Activated CD4-positive, alpha-beta T cell treated with anti-CD3 and anti-CD28 coated beads for 36 hours (primary cell): ENCODE results near the gene AGBL1. TPM values are rescaled to one million over a fixed set of nuclear protein-coding genes. Genes with fewer than 3 reads are reported as not detected.
"Not testable (repeated sequence)": the region's sequence is repeated elsewhere in the genome, so short reads cannot be mapped to it uniquely, and the experiment has no call there.

ENCODE experiments used
- ATAC-seq: fragments of 200-7000 bp; cut with Tn5 transposase; one replicate; pipeline ENCODE4 v1.10.0; 2021; ENCODE audit warnings: mild to moderate bottlenecking, moderate library complexity
- CTCF ChIA-PET: fragments of 350-600 bp; sonication (Branson Sonifier 250); formaldehyde crosslinking; loops from one replicate; lab custom pipeline; 2021; ENCODE audit warnings: antibody characterized with exemption; lab: Charles Lee
- POLR2A ChIA-PET: fragments of 350-600 bp; sonication (Branson Sonifier 250); formaldehyde crosslinking; loops from one replicate; lab custom pipeline; 2021; ENCODE audit warnings: antibody characterized with exemption, inconsistent platforms; lab: Charles Lee
- DNase-seq: peaks from one replicate; pipeline ENCODE4 v3.0.0-alpha.2; 2020
- H3K27ac Mint-ChIP-seq: one replicate; pipeline ENCODE4 v1.8.0; 2021; ENCODE audit warnings: mixed read lengths
- H3K27me3 Mint-ChIP-seq: one replicate; pipeline ENCODE4 v1.8.0; 2021; ENCODE audit warnings: mixed read lengths
- H3K36me3 Mint-ChIP-seq: one replicate; pipeline ENCODE4 v1.8.0; 2021; ENCODE audit warnings: low read depth, mixed read lengths
- H3K4me1 Mint-ChIP-seq: one replicate; pipeline ENCODE4 v1.8.0; 2021; ENCODE audit warnings: mixed read lengths
- H3K4me3 Mint-ChIP-seq: one replicate; pipeline ENCODE4 v1.8.0; 2021; ENCODE audit warnings: mild to moderate bottlenecking, moderate library complexity, mixed read lengths
- H3K9me3 Mint-ChIP-seq: one replicate; pipeline ENCODE4 v1.8.0; 2021; ENCODE audit warnings: low read depth, mixed read lengths
- intact Hi-C, 2 experiments: fragments of 100-400 bp; cut with DNase I in 1 of 2; cut with micrococcal nuclease in 1 of 2; formaldehyde crosslinking; loops; one replicate each; pipeline versions ENCODE4 v1.14.2 to v1.15.1; 2022 to 2024; cut with DNase I, micrococcal nuclease
- total RNA-seq, 2 experiments: library from RNA; stranded (reverse); gene quantifications; one replicate each; pipeline ENCODE4 v1.2.3, GENCODE V29; 2021

The AGBL1 gene
- total RNA-seq, 2 experiments from 2014 or later = 0.04 to 0.05 TPM

DNA sequence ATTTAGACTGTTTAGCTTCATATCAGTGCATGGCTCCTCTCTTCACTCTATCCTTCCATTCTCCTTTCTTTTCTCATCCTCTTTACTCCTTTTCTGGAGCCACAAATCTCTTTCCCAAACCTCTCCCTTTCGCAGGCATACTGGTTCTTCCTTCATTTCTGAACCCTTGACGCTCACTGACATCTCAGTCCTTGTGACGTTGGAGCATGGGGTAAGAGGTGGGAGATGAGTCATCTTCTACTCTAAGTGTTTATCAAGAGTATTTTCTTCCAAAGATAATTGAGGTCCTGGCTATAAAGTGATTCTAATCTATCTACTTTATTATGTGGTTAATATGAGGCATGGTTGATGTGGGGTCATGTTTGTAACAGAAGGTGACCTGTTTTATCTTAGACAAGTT, 414.2 kb downstream of the AGBL1 start:
- Mint-ChIP-seq H3K9me3 (peaks cover 1% of the 10 kb centered on the region), H3K27ac (no peak overlapping the region), H3K27me3 (no peaks in the 10 kb centered on the region), H3K4me3 (no peak overlapping the region), H3K4me1 (peaks cover 1% of the 10 kb centered on the region), H3K36me3 (no peaks in the 10 kb centered on the region)
- ChIA-PET POLR2A (no interaction called here), CTCF (no interaction called here)
- DNase-seq (no peak), ATAC-seq (no peak)
- intact Hi-C loops = no loop called here

DNA sequence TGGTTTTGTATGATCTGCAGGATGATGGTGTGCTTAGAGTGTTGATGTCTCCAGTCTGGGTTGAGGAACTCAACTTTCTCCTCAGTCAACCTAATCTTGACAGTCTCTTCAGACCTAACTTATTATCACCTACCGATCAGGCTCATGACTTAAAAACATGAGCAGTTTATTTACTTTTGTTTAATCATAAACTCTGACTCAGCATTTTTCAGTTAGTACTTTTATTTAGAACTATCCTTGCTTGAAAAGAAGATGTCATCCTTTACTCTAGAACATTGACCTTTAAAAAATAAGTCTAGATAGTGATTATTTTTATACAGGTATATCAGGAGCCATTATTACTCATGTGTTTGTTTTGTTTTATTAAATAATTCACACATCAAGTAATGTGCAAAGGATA, 414.8 kb downstream of the AGBL1 start:
- H3K36me3 Mint-ChIP-seq = no peaks in the 10 kb centered on the region
- peaks cover 1% of the 10 kb centered on the region for H3K4me1 Mint-ChIP-seq
- no peak overlapping the region for H3K27ac Mint-ChIP-seq
- H3K4me3 Mint-ChIP-seq = no peak overlapping the region
- POLR2A ChIA-PET = no interaction called here
- ATAC-seq (no peak), DNase-seq (no peak)
- intact Hi-C loops = no loop called here
- no peaks in the 10 kb centered on the region for H3K27me3 Mint-ChIP-seq
- CTCF ChIA-PET = no interaction called here
- peaks cover 1% of the 10 kb centered on the region for H3K9me3 Mint-ChIP-seq

- H3K4me1 Mint-ChIP-seq = no peaks in the 10 kb centered on the region
- H3K27me3 Mint-ChIP-seq = peaks cover 2% of the 10 kb centered on the region
- H3K36me3 Mint-ChIP-seq = no peaks in the 10 kb centered on the region
- H3K9me3 Mint-ChIP-seq = peaks cover 2% of the 10 kb centered on the region
- CTCF ChIA-PET = no interaction called here
- DNase-seq (no peak), ATAC-seq (no peak)
- H3K4me3 Mint-ChIP-seq = no peak overlapping the region
- no peak overlapping the region for H3K27ac Mint-ChIP-seq
- POLR2A ChIA-PET = no interaction called here
- intact Hi-C loops = no loop called here
Measured at GRCh38 chr15:86502301-86502700, 422.6 kb downstream of the AGBL1 start.

GRCh38 chr15:86505951-86506350, 426.3 kb downstream of the AGBL1 start:
- no peaks in the 10 kb centered on the region for H3K4me1 Mint-ChIP-seq
- H3K4me3 Mint-ChIP-seq = no peak overlapping the region
- no peak for ATAC-seq
- no peak overlapping the region for H3K27ac Mint-ChIP-seq
- ChIA-PET CTCF (interaction anchor here (0.7 kb wide), 1 partner anchor 1176 kb away, joined by 3 read pairs; no protein-coding TSS in a partner anchor), POLR2A (no interaction called here)
- peaks cover 4% of the 10 kb centered on the region for H3K27me3 Mint-ChIP-seq
- intact Hi-C loops = no loop called here
- no peak for DNase-seq
- peaks cover 2% of the 10 kb centered on the region for H3K9me3 Mint-ChIP-seq
- no peaks in the 10 kb centered on the region for H3K36me3 Mint-ChIP-seq

GRCh38 chr15:86506401-86506800, 426.7 kb downstream of the AGBL1 start:
- CTCF ChIA-PET = interaction anchor here (0.7 kb wide), 1 partner anchor 1175 kb away, joined by 3 read pairs; no protein-coding TSS in a partner anchor
- Mint-ChIP-seq H3K4me1 (no peaks in the 10 kb centered on the region), H3K36me3 (no peaks in the 10 kb centered on the region), H3K27me3 (peaks cover 4% of the 10 kb centered on the region), H3K27ac (no peak overlapping the region), H3K4me3 (no peak overlapping the region), H3K9me3 (peaks cover 2% of the 10 kb centered on the region)
- POLR2A ChIA-PET = no interaction called here
- ATAC-seq (no peak), DNase-seq (no peak)
- intact Hi-C loops = no loop called here

GRCh38 chr15:86515625-86516024, 436.0 kb downstream of the AGBL1 start:
- ChIA-PET CTCF (no interaction called here), POLR2A (no interaction called here)
- Mint-ChIP-seq H3K27ac (no peak overlapping the region), H3K9me3 (no peaks in the 10 kb centered on the region), H3K27me3 (peaks cover 5% of the 10 kb centered on the region), H3K36me3 (no peaks in the 10 kb centered on the region), H3K4me1 (no peaks in the 10 kb centered on the region), H3K4me3 (no peak overlapping the region)
- intact Hi-C loops = no loop called here
- DNase-seq (no peak), ATAC-seq (no peak)

DNA sequence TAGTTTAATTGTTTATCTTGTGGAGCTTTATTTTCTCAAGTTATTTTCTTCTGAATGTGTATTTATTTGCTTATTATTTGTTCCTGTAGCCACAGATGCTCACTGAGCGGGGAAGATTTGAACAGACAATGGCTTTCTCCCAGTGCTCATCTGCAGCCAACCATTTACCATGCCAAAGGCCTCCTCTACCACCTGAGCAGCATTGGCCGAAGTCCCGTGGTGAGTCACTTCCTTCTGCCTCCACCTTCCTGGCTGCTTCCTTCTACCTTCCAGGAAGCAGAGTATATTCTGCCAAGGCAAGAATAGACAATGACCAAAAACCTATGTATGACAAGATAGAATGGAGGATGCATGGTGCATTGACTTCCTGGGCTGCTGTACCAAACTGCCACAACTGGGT, 443.1 kb downstream of the AGBL1 start:
- H3K27me3 Mint-ChIP-seq = peaks cover 1% of the 10 kb centered on the region
- ChIA-PET POLR2A (no interaction called here), CTCF (no interaction called here)
- intact Hi-C loops = no loop called here
- no peak overlapping the region for H3K27ac Mint-ChIP-seq
- no peak overlapping the region for H3K4me3 Mint-ChIP-seq
- no peaks in the 10 kb centered on the region for H3K9me3 Mint-ChIP-seq
- H3K36me3 Mint-ChIP-seq = no peaks in the 10 kb centered on the region
- ATAC-seq = no peak
- no peak for DNase-seq
- H3K4me1 Mint-ChIP-seq = no peaks in the 10 kb centered on the region

GRCh38 chr15:86526938-86527690, 447.4 kb downstream of the AGBL1 start:
- H3K36me3 Mint-ChIP-seq = no peaks in the 10 kb centered on the region
- H3K27ac Mint-ChIP-seq = no peak overlapping the region
- no peaks in the 10 kb centered on the region for H3K4me1 Mint-ChIP-seq
- no peak for ATAC-seq
- DNase-seq = no peak
- H3K9me3 Mint-ChIP-seq = no peaks in the 10 kb centered on the region
- H3K27me3 Mint-ChIP-seq = no peaks in the 10 kb centered on the region
- ChIA-PET CTCF (no interaction called here), POLR2A (interaction anchor here (0.6 kb wide), 2 partner anchors 123 to 792 kb away, joined by 3 to 4 read pairs; no protein-coding TSS in a partner anchor)
- intact Hi-C loops = no loop called here
- H3K4me3 Mint-ChIP-seq = no peak overlapping the region

GRCh38 chr15:86528094-86528493, 448.4 kb downstream of the AGBL1 start:
- H3K36me3 Mint-ChIP-seq, H3K27ac Mint-ChIP-seq, H3K9me3 Mint-ChIP-seq, DNase-seq, H3K27me3 Mint-ChIP-seq, ATAC-seq, intact Hi-C loops, H3K4me3 Mint-ChIP-seq, H3K4me1 Mint-ChIP-seq, POLR2A ChIA-PET, CTCF ChIA-PET: not testable (repeated sequence)

DNA sequence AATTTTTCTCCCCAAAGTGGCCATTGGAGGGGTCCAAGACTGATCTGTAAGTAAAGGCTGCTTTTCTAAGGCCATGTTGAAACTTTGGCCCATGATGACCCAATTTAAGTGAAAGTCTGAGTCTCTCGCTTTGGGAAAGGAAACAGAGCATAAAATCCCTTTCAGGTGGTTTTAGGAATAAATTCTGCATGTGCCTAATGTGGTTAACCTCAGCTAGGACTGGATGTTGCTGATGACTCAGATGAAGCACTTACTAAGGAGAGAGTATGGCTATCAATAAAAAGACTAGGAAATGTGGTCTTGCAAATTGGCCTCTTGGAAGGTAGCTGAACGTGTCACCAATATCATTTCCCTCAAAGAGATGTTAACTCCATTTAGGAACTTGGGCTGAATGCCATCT, 458.5 kb downstream of the AGBL1 start:
- ChIA-PET CTCF (no interaction called here), POLR2A (no interaction called here)
- Mint-ChIP-seq H3K4me3 (no peak overlapping the region), H3K4me1 (no peaks in the 10 kb centered on the region), H3K27ac (no peak overlapping the region), H3K9me3 (no peaks in the 10 kb centered on the region), H3K27me3 (peaks cover 2% of the 10 kb centered on the region), H3K36me3 (no peaks in the 10 kb centered on the region)
- DNase-seq (no peak), ATAC-seq (no peak)
- intact Hi-C loops = no loop called here

DNA sequence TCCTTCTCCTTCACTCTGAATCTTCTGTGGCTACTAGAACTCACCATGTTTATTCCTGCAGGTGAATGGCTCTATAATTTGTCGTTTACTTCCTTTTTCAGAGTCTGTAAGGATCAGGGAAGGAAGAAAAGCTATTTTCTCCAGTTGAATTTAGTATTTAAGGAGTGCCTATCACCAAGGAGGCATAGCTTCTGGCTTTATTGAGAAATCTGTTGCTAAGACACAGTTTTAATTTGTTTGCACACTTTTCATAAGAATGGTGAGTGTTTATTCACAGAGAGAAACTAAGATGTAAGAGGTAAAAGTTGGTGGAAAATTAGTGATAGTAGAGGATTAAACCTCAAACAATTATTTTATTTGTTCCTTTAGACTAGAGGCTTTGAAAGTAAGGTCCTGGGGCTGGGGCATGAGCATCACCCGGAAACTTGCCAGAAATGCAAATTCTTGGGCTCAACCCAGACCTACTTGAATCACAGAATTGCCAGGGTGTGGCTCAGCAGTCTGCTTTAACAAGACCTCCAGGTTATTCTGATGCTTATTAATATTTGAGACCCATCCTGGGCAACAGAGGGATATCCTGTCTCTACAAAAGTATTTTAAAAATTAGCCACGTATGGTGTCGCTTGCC, 461.3 kb downstream of the AGBL1 start:
- intact Hi-C loops = no loop called here
- POLR2A ChIA-PET = no interaction called here
- no peaks in the 10 kb centered on the region for H3K36me3 Mint-ChIP-seq
- no peak overlapping the region for H3K27ac Mint-ChIP-seq
- CTCF ChIA-PET = interaction anchor here (0.7 kb wide), 1 partner anchor 14 kb away, joined by 3 read pairs; no protein-coding TSS in a partner anchor
- H3K9me3 Mint-ChIP-seq = peaks cover 2% of the 10 kb centered on the region
- ATAC-seq (no peak), DNase-seq (no peak)
- H3K4me1 Mint-ChIP-seq = no peaks in the 10 kb centered on the region
- H3K27me3 Mint-ChIP-seq = peaks cover 11% of the 10 kb centered on the region
- no peak overlapping the region for H3K4me3 Mint-ChIP-seq

DNA sequence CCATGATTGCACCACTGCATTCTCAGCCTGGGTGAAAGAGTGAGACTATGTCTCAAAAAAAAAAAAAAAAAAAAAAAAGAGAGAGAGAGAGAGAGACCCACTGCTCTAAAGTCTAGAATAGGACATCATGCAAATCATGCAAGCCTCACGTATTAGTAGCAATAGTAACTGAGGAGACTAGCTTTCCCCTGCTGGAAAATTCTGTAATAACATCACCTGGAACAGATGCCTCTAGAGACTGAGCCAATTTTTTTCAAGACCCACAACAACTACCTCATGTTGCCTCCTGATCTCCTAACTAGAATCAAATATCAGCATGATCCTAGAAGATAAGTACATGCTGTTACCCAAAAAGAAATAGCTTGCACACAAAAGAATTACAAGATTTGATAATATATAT, 461.9 kb downstream of the AGBL1 start:
- intact Hi-C loops = no loop called here
- Mint-ChIP-seq H3K36me3 (no peaks in the 10 kb centered on the region), H3K4me3 (no peak overlapping the region), H3K27me3 (peaks cover 11% of the 10 kb centered on the region), H3K4me1 (no peaks in the 10 kb centered on the region), H3K27ac (no peak overlapping the region), H3K9me3 (peaks cover 2% of the 10 kb centered on the region)
- DNase-seq (no peak), ATAC-seq (no peak)
- POLR2A ChIA-PET = no interaction called here
- CTCF ChIA-PET = no interaction called here
